Lung (tissue), 12 donors: ENCODE results near the gene SORD. TPM values are rescaled to one million over a fixed set of nuclear protein-coding genes. Genes with fewer than 3 reads are reported as not detected.
"Not testable (repeated sequence)": the region's sequence is repeated elsewhere in the genome, so short reads cannot be mapped to it uniquely, and the experiment has no call there.

Experiments
- ATAC-seq: fragments of 200-7000 bp; cut with Tn5 transposase; one replicate; pipeline ENCODE4 v1.9.1; 2020; ENCODE audit warnings: moderate number of reproducible peaks; ENCODE audit not compliant: insufficient read depth, low FRiP score
- DNase-seq, 3 donors: peaks; one replicate each; pipeline ENCODE4 v3.0.0-alpha.2; 2013 to 2017
- H3K27ac ChIP-seq, 2 donors: one replicate each; pipeline ENCODE4 v1.5.1; 2013; ENCODE audit warnings: mild to moderate bottlenecking in 2 of 2, moderate library complexity in 2 of 2, control low read depth in 1 of 2, inconsistent platforms in 1 of 2, low read depth in 1 of 2, low read length in 1 of 2
- H3K27me3 ChIP-seq, 3 donors: one replicate each; pipeline ENCODE4 v1.5.1; 2013; ENCODE audit warnings: low read length in 2 of 3; ENCODE audit not compliant: control insufficient read depth in 3 of 3, insufficient read depth in 3 of 3
- H3K36me3 ChIP-seq, 4 donors: one replicate each; pipeline ENCODE4 v1.5.1; 2013; ENCODE audit warnings: low read length in 4 of 4, mild to moderate bottlenecking in 1 of 4, moderate library complexity in 1 of 4; ENCODE audit not compliant: control insufficient read depth in 4 of 4, insufficient read depth in 4 of 4
- H3K4me1 ChIP-seq, 5 donors: one replicate each; pipeline ENCODE4 v1.5.1; 2013; ENCODE audit warnings: low read length in 5 of 5, mild to moderate bottlenecking in 2 of 5, moderate library complexity in 1 of 5; ENCODE audit not compliant: control insufficient read depth in 5 of 5, insufficient read depth in 5 of 5
- H3K4me3 ChIP-seq: one replicate; pipeline ENCODE4 v1.5.1; 2013; ENCODE audit warnings: mild to moderate bottlenecking, control low read depth, moderate library complexity
- H3K9ac ChIP-seq, 2 donors: one replicate each; pipeline ENCODE4 v1.5.1; 2013; ENCODE audit warnings: low read length in 2 of 2, control low read depth in 1 of 2; ENCODE audit not compliant: insufficient read depth in 1 of 2
- H3K9me3 ChIP-seq, 4 donors: one replicate each; pipeline ENCODE4 v1.5.1; 2013; ENCODE audit warnings: low read length in 3 of 4, mild to moderate bottlenecking in 1 of 4, moderate library complexity in 1 of 4; ENCODE audit not compliant: control insufficient read depth in 4 of 4, insufficient read depth in 3 of 4
- WGBS, 2 donors: extraction: QIAGEN DNeasy Blood & Tissue Kit; methylation state at CpG; one replicate each; pipeline ENCODE4 v1.1.7; 2013; 5-methylcytosine and 5-hydroxymethylcytosine counted together
- polyA plus RNA-seq, 2 donors: library from polyadenylated mRNA; stranded (reverse); fragments of 200-250 nt; gene quantifications; one replicate each; pipeline ENCODE4 v1.2.1, GENCODE V29; 2013
- total RNA-seq, 2 donors: library from RNA; depleted of rRNA in 1 of 2; stranded (reverse); fragments of >200 nt in 1 of 2; gene quantifications; one replicate each; pipeline ENCODE4 v1.2.1, GENCODE V29; 2014 to 2021
- TF ChIP-seq, protein P1 (sequence below): IDR thresholded peaks from 2 replicates; pipeline ENCODE4 v1.5.1; 2012; ENCODE audit warnings: mild to moderate bottlenecking; ENCODE audit errors: control extremely low read depth, extremely low read depth
- donor health status: control.
- donor health status: control.
- donor health status: Bipolar disorder and iron deficiency.
- donor health status: healthy.
- donor health status: DM: yes; HTN: yes; CAD: no.

The SORD gene
- total and polyA plus RNA-seq, 4 donors = 3.5 to 18.2 (median 16.4) TPM

DNA sequence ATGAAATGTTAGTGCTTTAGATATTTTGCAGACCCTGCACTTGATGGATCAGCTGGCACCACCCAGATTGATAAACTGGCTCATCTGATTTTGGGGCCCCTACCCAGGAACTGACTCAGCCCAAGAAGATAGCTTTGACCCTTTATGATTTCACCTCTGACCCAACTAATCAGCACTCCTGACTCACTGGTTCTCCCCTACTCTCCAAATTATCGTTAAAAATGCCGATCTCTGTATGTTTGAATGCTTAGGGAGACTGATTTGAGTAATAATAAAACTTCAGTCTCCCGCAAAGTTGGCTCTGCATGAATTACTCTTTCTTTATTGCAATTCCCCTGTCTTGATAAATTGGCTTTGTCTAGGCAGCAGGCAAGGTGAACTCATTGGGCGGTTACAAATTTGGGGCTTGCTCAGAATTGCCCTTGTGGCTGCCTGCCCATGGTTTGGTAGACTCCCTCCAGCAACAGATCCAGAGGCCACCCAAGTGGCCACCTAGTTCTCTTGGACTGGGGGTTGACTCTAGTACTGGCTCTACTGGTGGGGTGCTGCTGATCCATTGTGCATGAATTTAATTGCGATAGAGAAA, 18.3 kb upstream of the SORD start:
- H3K9me3 ChIP-seq, ATAC-seq, H3K9ac ChIP-seq, H3K4me3 ChIP-seq, H3K27ac ChIP-seq, H3K4me1 ChIP-seq, H3K27me3 ChIP-seq, H3K36me3 ChIP-seq, DNase-seq: not testable (repeated sequence)
- 85 to 93% methylated on average over 5 of the region's 5 CpGs for WGBS, 2 donors

GRCh38 chr15:45009046-45009445, 13.9 kb upstream of the SORD start:
- H3K4me3 ChIP-seq = no peak overlapping the region
- no peak overlapping the region for H3K9ac ChIP-seq
- 63 to 82% methylated on average over 2 of the region's 2 CpGs for WGBS, 2 donors
- H3K36me3 ChIP-seq = no peaks in the 10 kb centered on the region
- no peaks in the 10 kb centered on the region for H3K4me1 ChIP-seq
- TF ChIP-seq, protein P1, sequence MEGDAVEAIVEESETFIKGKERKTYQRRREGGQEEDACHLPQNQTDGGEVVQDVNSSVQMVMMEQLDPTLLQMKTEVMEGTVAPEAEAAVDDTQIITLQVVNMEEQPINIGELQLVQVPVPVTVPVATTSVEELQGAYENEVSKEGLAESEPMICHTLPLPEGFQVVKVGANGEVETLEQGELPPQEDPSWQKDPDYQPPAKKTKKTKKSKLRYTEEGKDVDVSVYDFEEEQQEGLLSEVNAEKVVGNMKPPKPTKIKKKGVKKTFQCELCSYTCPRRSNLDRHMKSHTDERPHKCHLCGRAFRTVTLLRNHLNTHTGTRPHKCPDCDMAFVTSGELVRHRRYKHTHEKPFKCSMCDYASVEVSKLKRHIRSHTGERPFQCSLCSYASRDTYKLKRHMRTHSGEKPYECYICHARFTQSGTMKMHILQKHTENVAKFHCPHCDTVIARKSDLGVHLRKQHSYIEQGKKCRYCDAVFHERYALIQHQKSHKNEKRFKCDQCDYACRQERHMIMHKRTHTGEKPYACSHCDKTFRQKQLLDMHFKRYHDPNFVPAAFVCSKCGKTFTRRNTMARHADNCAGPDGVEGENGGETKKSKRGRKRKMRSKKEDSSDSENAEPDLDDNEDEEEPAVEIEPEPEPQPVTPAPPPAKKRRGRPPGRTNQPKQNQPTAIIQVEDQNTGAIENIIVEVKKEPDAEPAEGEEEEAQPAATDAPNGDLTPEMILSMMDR = no peak
- H3K27ac ChIP-seq = no peak overlapping the region
- no peaks in the 10 kb centered on the region for H3K27me3 ChIP-seq
- no peak for DNase-seq
- peaks cover 0 to 6% (median 1%) of the 10 kb centered on the region in 4 donors for H3K9me3 ChIP-seq
- ATAC-seq = no peak

- H3K36me3 ChIP-seq, H3K27me3 ChIP-seq, H3K9ac ChIP-seq, ATAC-seq, H3K9me3 ChIP-seq, DNase-seq, H3K27ac ChIP-seq, H3K4me1 ChIP-seq, H3K4me3 ChIP-seq: not testable (repeated sequence)
- WGBS, 2 donors = 90 to 91% methylated on average over 1 of the region's 1 CpG
These were observed 7.9 kb upstream of the SORD start for GRCh38 chr15:45015114-45015513.

- not testable (repeated sequence) for H3K4me3 ChIP-seq, H3K36me3 ChIP-seq, H3K9ac ChIP-seq, H3K27ac ChIP-seq, H3K27me3 ChIP-seq, ATAC-seq, DNase-seq, H3K9me3 ChIP-seq
- 85 to 86% methylated on average over 9 of the region's 9 CpGs for WGBS, 2 donors
- H3K4me1 ChIP-seq = peaks cover 0 to 10% (median 8%) of the 10 kb centered on the region in 5 donors
These were observed 2.6 kb upstream of the SORD start for GRCh38 chr15:45020222-45020900.

DNA sequence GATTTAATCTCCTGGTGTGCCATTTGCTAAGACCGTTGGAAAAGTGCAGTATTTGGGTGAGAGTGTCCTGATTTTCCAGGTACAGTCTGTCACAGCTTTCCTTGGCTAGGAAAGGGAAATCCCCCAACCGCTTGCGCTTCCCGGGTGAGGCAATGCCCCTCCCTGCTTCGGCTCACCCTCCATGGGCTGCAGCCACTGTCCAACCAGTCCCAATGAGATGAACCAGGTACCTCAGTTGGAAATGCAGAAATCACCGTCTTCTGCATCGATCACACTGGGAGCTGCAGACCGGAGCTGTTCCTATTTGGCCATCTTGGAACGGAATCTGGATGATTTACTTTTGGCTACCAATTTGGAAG, 2.1 kb upstream of the SORD start:
- WGBS, 2 donors = 94 to 95% methylated on average over 9 of the region's 9 CpGs
- not testable (repeated sequence) for ATAC-seq, H3K9ac ChIP-seq, DNase-seq, H3K27ac ChIP-seq, H3K9me3 ChIP-seq, H3K4me3 ChIP-seq, H3K27me3 ChIP-seq, H3K36me3 ChIP-seq
- H3K4me1 ChIP-seq = peaks cover 0 to 10% (median 8%) of the 10 kb centered on the region in 5 donors
